GM15510 (cell line): Measurements from ENCODE around the gene FAM131C.

Source experiments
- POLR2A ChIP-seq: IDR thresholded peaks from 3 replicates; pipeline ENCODE4 v1.6.1; 2011; ENCODE audit warnings: borderline replicate concordance; ENCODE audit not compliant: insufficient read length; ENCODE audit errors: extremely low read depth

Gene FAM131C, protein sequence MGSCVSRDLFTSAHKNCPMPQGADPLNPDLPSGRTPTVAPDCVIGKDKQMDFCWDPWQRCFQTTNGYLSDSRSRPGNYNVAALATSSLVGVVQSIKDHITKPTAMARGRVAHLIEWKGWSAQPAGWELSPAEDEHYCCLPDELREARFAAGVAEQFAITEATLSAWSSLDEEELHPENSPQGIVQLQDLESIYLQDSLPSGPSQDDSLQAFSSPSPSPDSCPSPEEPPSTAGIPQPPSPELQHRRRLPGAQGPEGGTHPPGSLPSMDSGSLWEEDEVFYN

DNA sequence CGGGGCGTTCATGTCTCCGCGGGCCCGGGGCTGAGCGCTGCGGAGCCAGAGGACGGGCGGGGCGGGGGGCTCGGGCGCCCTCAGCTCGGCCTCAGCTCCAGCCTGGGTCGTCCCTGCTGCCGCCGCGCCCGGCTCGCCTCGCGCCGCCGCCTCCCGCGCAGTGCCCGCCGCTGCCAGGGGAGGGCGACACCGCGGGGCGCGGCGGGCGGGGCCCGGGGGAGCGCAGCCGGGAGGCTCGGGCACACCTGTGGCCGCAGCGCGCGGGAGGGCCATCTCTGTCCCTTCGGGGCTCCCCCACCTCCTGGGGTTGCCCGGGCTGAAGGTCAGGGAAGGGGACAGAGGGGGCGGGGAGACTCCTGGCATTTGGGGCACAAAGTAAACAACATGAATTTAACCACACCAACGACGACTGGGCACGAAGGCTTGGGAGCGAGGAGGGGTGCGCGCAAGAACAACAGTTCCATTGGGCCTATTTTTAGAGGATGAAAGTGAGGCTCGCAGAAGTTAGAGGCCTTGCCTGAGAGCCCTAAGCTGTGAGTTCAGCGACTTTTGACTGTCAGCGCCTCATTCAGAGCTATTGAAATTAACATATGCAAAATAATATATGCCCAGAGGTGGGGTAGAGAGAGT is at the start of gene FAM131C:
Gene FAM131C (minus strand): TSS at position 162 of the 630 bp plus-strand sequence. CDS start 209 bp downstream, outside the sequence.
- TF ChIP-seq POLR2A: no peak

DNA sequence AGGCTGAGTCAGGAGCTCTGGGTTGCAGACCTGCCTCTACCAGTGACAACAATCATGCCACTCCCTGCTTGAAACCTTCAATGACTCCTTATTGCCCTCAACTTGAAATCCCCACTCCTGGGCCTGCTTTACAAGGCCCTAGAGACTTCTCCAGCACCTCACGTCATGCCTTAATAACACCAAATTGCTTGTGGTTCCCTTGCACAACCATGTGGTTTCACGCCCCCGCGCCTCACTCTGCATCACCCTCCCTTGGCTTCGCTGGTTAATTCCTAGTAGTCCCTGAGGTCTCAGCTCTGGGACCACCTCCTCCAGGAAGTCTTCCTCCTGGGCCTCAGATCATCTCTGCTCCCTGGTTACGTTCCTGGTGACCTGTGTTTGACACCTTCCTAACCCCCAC is 49.5 kb upstream of the FAM131C start:
- TF ChIP-seq POLR2A: no peak

DNA sequence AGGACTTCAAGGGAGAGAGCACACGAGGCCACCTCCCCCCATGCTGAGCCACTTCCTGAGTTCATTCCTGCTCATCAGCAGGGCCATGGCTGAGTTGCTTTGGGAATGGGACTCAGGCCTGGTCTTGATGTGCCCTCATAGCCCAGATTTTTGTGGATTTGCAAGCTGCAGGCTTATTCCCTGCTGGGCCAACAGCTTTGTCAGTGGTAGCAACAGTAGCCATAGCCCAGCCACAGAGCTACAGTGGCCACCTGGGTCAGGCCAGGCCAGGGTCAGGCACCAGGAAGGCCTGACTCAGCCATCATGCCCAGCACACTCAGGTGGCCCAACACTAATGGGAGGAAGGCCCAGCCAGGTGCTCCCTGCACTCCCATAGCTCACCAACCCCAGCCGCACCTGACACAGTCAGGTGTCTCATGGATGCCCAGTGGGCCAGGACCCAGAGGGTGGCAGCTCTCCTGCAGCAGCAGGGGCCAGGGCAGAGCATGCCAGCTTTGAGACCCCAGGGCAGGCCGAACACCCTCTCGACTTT is 49.0 kb upstream of the FAM131C start:
- TF ChIP-seq POLR2A: no peak

DNA sequence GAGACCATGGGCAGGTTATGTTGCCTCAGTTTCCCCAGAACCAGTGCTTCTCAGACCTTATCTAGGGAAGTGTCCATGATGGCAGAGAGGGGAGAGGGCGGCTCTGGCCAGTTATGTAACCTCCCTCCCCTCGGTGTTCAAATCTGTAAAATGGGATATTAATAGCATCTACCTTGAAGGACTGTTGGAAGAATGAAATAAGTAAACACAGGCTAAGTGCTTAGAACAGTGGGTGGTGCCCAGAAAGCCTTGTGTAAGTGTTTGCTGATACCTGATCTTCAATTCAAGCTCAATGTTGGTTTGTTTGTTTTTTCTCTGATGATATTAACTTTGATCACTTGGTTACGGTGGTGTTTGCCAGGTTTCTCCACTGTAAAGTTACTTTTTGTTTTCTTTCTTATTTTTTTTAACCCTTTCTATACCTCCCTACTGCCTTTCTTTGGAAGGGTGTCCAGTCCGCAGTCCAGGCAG is 47.5 kb upstream of the FAM131C start:
- TF ChIP-seq POLR2A: no peak

DNA sequence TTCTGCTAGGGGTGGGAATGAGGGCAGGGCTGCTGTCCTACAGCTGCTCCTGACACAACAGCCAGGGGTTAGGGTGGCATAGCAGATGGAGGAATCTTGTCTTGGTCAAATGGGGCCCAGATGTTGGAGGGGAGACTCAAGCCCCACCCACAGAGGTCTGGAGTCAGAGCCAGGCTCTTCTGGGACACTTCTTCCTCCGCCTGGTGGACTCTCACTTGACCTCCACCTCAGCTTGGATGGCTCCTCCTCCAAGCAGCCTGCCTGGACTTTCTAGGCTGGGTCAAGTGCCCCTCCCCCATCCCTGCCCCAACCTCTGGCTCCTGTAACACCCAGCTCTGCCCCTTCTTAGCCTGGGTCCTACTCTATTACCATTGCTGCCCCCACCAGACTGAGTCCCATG is 47.0 kb upstream of the FAM131C start:
- no peak for TF ChIP-seq POLR2A

DNA sequence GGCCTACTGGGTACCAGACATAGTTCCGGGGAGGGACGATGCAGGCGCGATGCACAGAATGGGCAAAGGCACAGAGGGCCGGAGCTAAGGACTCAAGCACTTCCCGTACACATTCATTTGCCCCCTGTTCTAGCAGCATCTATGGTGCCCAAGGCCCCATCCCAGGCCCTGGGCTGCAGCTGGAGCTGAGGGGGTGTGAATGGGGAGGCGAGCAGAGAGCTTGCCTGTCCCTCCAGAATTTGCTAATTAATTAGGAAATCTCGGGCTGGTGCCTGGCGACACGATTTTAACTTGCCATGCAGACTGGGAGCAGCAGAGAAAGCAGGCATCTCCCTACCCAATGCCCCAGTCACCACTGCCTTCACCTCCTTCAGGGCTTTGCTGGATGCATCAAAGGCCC is 46.5 kb upstream of the FAM131C start:
- no peak for TF ChIP-seq POLR2A

DNA sequence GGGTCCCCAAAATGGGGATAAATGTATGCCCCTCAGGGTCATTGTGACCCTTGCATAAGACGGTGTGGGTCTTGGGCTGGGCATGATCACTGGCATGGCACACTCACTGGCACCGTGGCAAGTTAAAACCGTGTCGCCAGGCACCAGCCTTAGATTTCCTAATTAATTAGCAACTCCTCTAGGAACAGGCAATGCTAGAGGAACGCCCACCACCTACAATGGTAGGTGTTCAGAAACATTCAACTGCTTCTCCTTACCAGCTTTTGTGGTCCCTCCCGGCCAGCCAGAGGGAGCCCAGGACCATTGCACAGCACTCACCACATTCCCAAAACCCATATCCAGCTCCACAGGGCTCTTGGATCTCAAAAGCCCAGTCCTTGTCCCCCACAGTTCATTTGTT is 46.1 kb upstream of the FAM131C start:
- TF ChIP-seq POLR2A: no peak

DNA sequence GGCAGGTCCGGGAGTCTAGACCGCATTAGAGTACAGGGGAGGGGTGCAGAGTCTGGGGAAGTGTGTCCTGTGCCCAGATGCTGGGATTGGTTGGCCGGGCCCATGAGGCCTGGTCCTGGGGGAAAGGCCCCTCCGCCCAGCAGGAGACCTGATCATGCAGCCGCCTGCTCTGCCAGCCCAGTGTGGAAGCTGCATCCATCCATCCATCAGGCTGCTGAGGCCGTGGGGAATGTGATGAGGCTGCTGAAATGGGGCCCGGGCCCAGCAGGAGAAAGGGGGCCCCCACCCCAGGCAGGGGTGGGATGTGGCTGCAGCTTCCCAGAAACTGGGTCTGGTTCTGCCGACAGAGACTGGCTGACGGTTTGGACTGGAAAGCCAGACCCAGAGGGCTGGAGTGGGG is 45.3 kb upstream of the FAM131C start:
- no peak for TF ChIP-seq POLR2A

DNA sequence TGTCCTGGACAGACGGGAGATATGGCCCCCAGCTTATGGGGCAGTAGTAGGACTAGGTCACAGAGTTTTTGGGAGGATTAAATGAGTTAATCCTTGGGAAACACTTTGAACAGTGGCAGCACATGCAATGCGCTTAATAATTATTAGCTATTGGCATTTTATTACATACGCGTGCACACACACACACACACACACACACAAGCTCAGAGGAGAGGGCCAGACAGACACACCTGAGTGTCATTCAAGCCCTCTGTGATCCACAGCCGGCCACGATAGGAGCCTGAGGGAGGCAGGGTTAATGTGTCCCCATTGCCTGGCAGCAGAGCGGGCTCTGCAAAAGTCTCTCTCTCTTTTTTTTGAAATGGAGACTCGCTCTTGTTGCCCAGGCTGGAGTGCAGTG is 44.5 kb upstream of the FAM131C start:
- TF ChIP-seq POLR2A: no peak

DNA sequence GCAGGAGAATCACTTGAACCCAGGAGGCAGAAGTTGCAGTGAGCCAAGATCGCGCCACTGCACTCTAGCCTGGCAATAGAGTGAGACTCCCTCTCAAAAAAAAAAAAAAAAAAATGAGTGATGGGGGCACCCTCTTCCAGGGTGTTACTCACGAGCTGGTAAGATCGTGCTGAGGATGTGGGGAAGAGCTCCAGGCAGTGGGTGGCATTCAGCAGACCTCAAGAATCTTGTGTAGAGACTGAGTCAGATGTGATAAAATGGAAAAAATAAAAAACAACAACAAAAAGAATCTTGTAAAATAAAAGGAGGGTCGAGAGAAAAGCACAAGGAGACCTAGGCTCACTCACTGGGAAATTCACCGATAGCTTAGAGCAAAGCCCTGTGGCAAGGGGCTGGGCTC is 43.9 kb upstream of the FAM131C start:
- TF ChIP-seq POLR2A: no peak

DNA sequence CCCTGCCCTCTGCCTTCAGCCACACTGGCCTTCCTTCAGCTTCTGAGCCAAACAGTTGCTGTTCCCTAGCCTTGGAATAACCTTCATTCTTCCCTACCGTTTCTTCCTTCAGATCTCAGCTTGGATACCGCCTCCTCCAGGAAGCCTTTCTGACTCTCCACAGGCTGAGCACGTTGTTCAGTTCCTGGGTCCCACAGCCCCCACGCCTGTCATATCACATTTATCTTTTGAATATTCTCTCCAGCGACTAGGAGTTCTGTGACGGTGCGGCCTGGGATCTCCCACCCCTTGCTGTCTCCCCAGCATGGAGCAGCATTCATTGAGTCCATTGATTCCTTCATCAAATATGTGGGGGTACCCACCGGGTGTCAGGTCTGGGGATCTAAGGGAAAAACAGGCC is 43.2 kb upstream of the FAM131C start:
- no peak for TF ChIP-seq POLR2A

DNA sequence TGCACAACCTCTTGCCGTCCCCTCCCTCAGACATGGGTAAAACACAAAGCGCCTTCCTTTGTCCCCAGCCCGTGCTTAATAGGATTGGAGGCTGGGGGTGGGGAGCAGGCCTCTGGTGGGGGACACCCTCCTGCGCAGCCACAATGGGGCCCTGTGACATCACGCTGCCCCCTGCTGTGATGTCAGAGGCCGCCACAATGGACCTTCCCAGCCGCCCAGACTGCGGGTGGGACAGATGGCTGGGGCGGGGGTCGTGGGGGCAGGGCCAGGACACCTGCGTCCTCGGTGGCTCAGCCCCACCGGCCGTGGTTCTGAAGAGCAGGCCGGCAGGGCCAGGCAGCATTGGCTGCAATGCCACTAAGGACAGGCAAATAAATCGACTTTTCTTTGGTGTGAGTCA is 42.6 kb upstream of the FAM131C start:
- no peak for TF ChIP-seq POLR2A

DNA sequence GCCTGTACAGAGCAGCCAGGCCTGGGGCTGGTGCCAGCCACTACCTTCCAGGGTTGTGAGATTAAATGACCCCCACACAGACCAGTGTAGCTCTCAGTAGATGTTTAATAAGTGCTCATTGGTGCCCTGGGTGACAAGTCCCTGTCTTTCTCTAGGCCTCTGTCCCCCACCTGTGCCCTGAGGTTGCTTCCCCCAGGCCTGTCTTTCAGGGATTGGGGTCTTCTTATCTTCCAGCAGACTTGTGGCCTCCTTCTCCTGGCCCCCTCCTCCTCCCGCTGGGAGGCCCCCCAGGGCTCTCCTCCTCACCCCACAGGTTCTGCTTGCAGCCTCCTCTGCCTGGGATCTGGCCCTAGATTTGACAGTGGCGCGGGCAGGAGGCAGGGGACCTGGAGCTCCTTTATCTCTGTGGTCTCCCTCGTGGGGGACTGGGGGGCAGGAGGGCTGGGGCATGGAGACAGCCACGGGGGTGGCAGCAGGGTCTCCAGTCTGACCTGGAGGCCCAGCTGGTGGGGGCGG is 42.1 kb upstream of the FAM131C start:
- TF ChIP-seq POLR2A: no peak

DNA sequence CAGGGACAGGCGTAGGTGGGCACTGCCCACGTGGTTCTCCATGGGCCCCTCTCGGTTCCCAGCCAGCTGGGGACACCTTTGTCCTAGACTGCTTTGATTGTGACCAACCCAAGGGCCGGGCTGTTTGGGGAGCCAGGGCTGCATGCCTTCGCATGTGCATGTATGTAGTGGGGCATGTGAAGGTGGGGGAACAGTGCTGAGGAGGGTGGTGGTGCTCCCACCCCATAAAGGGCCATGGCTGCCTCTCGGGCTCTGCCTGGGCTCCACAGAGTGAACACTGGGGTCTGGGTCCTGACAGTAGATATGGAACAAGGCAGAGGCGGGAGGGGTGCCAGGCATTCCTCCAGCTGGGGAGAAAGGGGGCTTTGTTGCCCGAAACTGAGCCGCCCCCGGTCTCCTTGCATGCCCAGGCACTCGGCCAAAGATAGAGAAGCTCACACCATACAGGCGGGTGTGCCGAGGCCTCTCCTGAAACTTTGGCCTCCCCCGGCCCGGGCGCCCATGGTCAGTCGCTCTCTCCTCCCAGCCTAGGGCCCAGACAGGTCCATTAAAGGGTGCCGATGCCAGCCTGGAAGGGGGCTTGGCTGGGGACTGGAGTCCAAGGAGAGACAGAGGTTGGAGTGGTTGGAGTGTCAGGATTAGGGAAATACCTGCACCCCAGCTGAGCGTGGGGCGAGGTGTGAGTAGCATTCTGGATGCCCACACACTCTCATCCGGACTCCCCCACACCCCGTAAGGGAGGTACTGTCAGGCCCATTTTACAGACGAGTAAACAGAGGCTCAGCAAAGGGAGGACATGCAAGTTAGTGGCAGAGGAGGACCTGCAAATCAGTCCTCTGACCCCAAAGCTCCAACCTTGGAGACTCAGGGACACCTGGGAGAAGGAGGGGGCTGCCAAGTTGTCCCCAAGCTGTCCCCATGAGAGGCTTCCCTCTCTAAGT is 41.3 kb upstream of the FAM131C start:
- no peak for TF ChIP-seq POLR2A

DNA sequence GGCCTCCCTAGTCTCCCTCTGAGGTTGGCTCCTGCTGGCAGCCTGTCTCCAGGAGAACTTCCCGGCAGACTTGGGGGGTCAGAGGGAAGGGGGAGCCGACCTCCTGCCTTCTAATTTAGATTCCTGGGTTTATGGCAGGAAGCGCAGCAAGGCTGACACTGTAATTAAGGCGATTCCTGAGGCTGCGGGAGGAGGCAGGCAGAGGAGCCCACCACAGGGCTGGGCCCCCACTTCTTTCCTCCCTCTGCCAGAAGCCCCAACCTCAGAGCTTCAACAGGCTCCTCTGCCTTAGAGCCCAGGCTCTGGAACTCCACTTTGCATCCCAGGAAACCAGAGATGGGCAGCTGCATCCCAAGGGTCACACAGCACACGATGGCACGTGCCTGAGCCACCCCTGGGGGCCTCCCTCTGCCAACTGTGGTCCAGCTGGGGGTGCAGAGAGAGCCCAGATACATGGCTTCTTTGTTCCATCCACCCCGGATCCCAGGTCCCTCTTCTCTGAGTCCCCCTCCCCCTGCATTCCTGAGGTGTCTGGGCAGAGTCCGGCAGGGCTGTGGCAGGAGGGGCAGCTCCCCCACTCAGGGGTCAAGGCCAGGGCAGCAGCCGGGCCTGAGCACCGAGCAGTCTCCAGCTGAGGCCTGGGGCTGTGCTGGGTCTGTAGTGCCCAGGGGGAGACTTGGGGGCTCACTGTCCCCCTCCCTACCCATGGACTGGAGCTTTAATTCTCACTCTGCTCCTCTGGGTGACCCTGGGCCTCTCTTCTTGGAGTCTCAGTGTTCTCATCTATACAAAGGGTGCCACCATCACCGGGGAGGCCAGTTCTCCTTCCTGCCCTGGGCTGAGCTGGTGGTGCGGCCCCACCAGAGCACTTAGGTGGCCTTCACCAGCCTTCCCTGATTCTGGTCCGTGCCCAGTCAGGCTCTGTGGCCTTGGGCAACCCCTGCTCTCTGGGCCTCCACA is 39.4 kb upstream of the FAM131C start:
- TF ChIP-seq POLR2A: no peak
